NCI-H460 (cell line): ENCODE data around the gene HIRIP3. TPM values are rescaled to one million over a fixed set of nuclear protein-coding genes. Genes with fewer than 3 reads are reported as not detected.
"Not testable (repeated sequence)": the region's sequence is repeated elsewhere in the genome, so short reads cannot be mapped to it uniquely, and the experiment has no call there.

ENCODE experiments used
- DNase-seq: peaks from one replicate; pipeline ENCODE4 v3.0.0-alpha.2; 2016; ENCODE audit warnings: low read depth; ENCODE audit errors: extremely low read depth
- total RNA-seq: library from RNA; depleted of rRNA; stranded (reverse); fragments of >200 nt; shearing (Covaris generic); gene quantifications from 2 replicates; pipeline ENCODE4 v1.2.3, GENCODE V29; 2014; rRNA removed

HIRIP3 gene
- total RNA-seq, 1 experiment from 2014 or later = 15.0 TPM

- no peak for DNase-seq
Observed at GRCh38 chr16:29963021-29963743, 32.2 kb downstream of the HIRIP3 start.

GRCh38 chr16:29962344-29962994 is 32.9 kb downstream of the HIRIP3 start:
- no peak for DNase-seq

GRCh38 chr16:29961479-29962343 is 33.7 kb downstream of the HIRIP3 start, which contains the start of gene TMEM219:
Gene TMEM219 (plus strand): TSS chr16:29962079. CDS start chr16:29963144, 1,065 bp downstream.
- DNase-seq = peak; percentile 82

- DNase-seq = no peak
Observed at GRCh38 chr16:29961127-29961478, 34.3 kb downstream of the HIRIP3 start.

GRCh38 chr16:29959821-29960220 is 35.6 kb downstream of the HIRIP3 start:
- DNase-seq = not testable (repeated sequence)

- DNase-seq = no peak
Observed at GRCh38 chr16:29959293-29959692, 36.1 kb downstream of the HIRIP3 start.

GRCh38 chr16:29958756-29959155 is 36.7 kb downstream of the HIRIP3 start:
- DNase-seq = no peak

GRCh38 chr16:29951625-29952365 is 43.6 kb downstream of the HIRIP3 start:
- no peak for DNase-seq

- no peak for DNase-seq
Observed at GRCh38 chr16:29950806-29951461, 44.5 kb downstream of the HIRIP3 start.

- DNase-seq = no peak
Observed at GRCh38 chr16:29947897-29948296, 47.5 kb downstream of the HIRIP3 start.

- DNase-seq = peak; percentile 98
Observed at GRCh38 chr16:29943846-29944799, 51.3 kb downstream of the HIRIP3 start.

Other genes with a start within 250 kb of the HIRIP3 start
- not detected in 2 replicates for gene C16orf54, start 249.6 kb downstream of the HIRIP3 start, total RNA-seq
- not detected in 2 replicates for gene ZG16, start 217.4 kb downstream of the HIRIP3 start, total RNA-seq
- 80.3 and 87.9 TPM in 2 replicates for gene KIF22, start 204.9 kb downstream of the HIRIP3 start, total RNA-seq
- gene MAZ, start 189.1 kb downstream of the HIRIP3 start, total RNA-seq = 206 and 220 TPM in 2 replicates
- 0.20 and 0.22 TPM in 2 replicates for gene PRRT2, start 183.4 kb downstream of the HIRIP3 start, total RNA-seq
- 23.3 and 25.8 TPM in 2 replicates for gene PAGR1, start 179.5 kb downstream of the HIRIP3 start, total RNA-seq
- 32.9 and 35.9 TPM in 2 replicates for gene MVP, start 175.2 kb downstream of the HIRIP3 start, total RNA-seq
- 65.5 and 69.3 TPM in 2 replicates for gene CDIPT, start 132.4 kb downstream of the HIRIP3 start, total RNA-seq
- 14.7 and 18.7 TPM in 2 replicates for gene SEZ6L2, start 96.1 kb downstream of the HIRIP3 start, total RNA-seq
- gene ASPHD1, start 95.1 kb downstream of the HIRIP3 start, total RNA-seq = 8.5 and 11.6 TPM in 2 replicates
- 20.1 and 24.0 TPM in 2 replicates for gene KCTD13, start 69.4 kb downstream of the HIRIP3 start, total RNA-seq
- gene TMEM219, start 33.5 kb downstream of the HIRIP3 start, total RNA-seq = 67.8 and 68.5 TPM in 2 replicates
- 20.4 and 22.0 TPM in 2 replicates for gene TAOK2, start 21.7 kb downstream of the HIRIP3 start, total RNA-seq
- gene INO80E, start 624 bp upstream of the HIRIP3 start, total RNA-seq = 81.3 and 87.8 TPM in 2 replicates
- 0.61 and 1.1 TPM in 2 replicates for gene DOC2A, start 15.4 kb upstream of the HIRIP3 start, total RNA-seq
- not detected in 2 replicates for gene C16orf92, start 27.6 kb upstream of the HIRIP3 start, total RNA-seq
- gene TLCD3B, start 35.7 kb upstream of the HIRIP3 start, total RNA-seq = 0.07 TPM in 1 of 2 replicates, not detected in the other
- 1,739 and 2,065 TPM in 2 replicates for gene ALDOA, start 70.1 kb upstream of the HIRIP3 start, total RNA-seq
- 72.1 and 81.6 TPM in 2 replicates for gene PPP4C, start 80.4 kb upstream of the HIRIP3 start, total RNA-seq
- gene TBX6, start 96.3 kb upstream of the HIRIP3 start, total RNA-seq = 0.30 and 0.38 TPM in 2 replicates
- 4.9 and 8.0 TPM in 2 replicates for gene YPEL3, start 100.6 kb upstream of the HIRIP3 start, total RNA-seq
- gene GDPD3, start 117.9 kb upstream of the HIRIP3 start, total RNA-seq = 0.67 and 0.89 TPM in 2 replicates
- gene MAPK3, start 127.6 kb upstream of the HIRIP3 start, total RNA-seq = 16.9 and 22.3 TPM in 2 replicates
- 0.64 TPM in 1 of 2 replicates, not detected in the other for gene CORO1A, start 188.0 kb upstream of the HIRIP3 start, total RNA-seq
- 60.8 and 85.7 TPM in 2 replicates for gene BOLA2B, start 198.0 kb upstream of the HIRIP3 start, total RNA-seq
- 31.4 and 35.7 TPM in 2 replicates for gene SLX1A, start 198.3 kb upstream of the HIRIP3 start, total RNA-seq
- gene SULT1A3, start 203.6 kb upstream of the HIRIP3 start, total RNA-seq = 2.8 and 4.4 TPM in 2 replicates